ENCODE measurements around the gene PLAC8. TPM values are rescaled to one million over a fixed set of nuclear protein-coding genes. Genes with fewer than 3 reads are reported as not detected.

The PLAC8 gene
- polyA plus RNA-seq, 3 donors: 114 to 626 (median 170) TPM

- H3K9me3 ChIP-seq (replicated peaks in 1 of 2; ENCODE audit: control insufficient read depth in 1 of 2, insufficient read depth in 1 of 2, low read length in 2 of 2): no peaks in the 10 kb centered on the region
- H3K36me3 ChIP-seq (replicated peaks in 1 of 2; ENCODE audit: control insufficient read depth in 1 of 2, insufficient read depth in 2 of 2, low read length in 2 of 2): no peaks in the 10 kb centered on the region
- peaks cover 72 to 82% of the 10 kb centered on the region in 2 donors for H3K4me1 ChIP-seq (ENCODE audit: control insufficient read depth in 1 of 2, insufficient read depth in 2 of 2, low read length in 2 of 2)
- DNase-seq: peak; percentile 76 to 89 (median 87)
- peak overlapping the region in 1 of 3 experiments; percentile 62 for H3K4me3 ChIP-seq (replicated peaks in 1 of 3; ENCODE audit: low read depth in 2 of 3, low read length in 3 of 3)
- no peaks in the 10 kb centered on the region for H3K27me3 ChIP-seq (ENCODE audit: control insufficient read depth in 2 of 2, insufficient read depth in 2 of 2, low read length in 2 of 2)
- H3K9ac ChIP-seq (ENCODE audit: insufficient read depth, low read length, poor library complexity, severe bottlenecking): no peak overlapping the region
- intact Hi-C loops (cut with micrococcal nuclease): no loop called here
- H3K27ac ChIP-seq (ENCODE audit: low read depth in 1 of 2, low read length in 2 of 2): peak overlapping the region; percentile 73 to 80
- Mint-ChIP-seq H3K4me3 (peak overlapping the region; percentile 48 to 59), H3K36me3 (no peaks in the 10 kb centered on the region), H3K9me3 (peaks cover 0 to 4% (median 0%) of the 10 kb centered on the region in 7 donors), H3K4me1 (peaks cover 79% of the 10 kb centered on the region), H3K27me3 (ENCODE audit: low read depth in 3 of 3) (peaks cover 0 to 9% (median 0%) of the 10 kb centered on the region in 3 donors), H3K27ac (peak overlapping the region; percentile 84 to 95 (median 93))
- H3K79me2 ChIP-seq (ENCODE audit: insufficient read depth, low read length): peaks cover 14% of the 10 kb centered on the region
- peak overlapping the region; percentile 55 for H3K4me2 ChIP-seq (replicated peaks; ENCODE audit: extremely low read depth, low read length, poor library complexity, severe bottlenecking)
- TF ChIP-seq CTCF (IDR thresholded peaks at IDR 0.05): no peak
- no peaks in the 10 kb centered on the region for H4K20me1 ChIP-seq (ENCODE audit: insufficient read depth, low read length)
- 0% methylated on average over 1 of the region's 10 CpGs for WGBS (ENCODE audit: insufficient coverage)
- no peak overlapping the region for H2AFZ ChIP-seq (ENCODE audit: insufficient read depth, low read depth, low read length, poor library complexity, severe bottlenecking)
These were observed 9.7 kb upstream of the PLAC8 start for GRCh38 chr4:83124111-83124780.

- H3K27ac Mint-ChIP-seq: peak overlapping the region in 3 of 7 donors; percentile 2 to 57 (median 35)
- no peaks in the 10 kb centered on the region for H4K20me1 ChIP-seq (ENCODE audit: insufficient read depth, low read length)
These were observed 6.7 kb upstream of the PLAC8 start for GRCh38 chr4:83121246-83121645.

More at GRCh38 chr4:83121246-83121645, 6.7 kb upstream of the PLAC8 start:
- no peak for TF ChIP-seq CTCF (IDR thresholded peaks at IDR 0.05)
- Histone ChIP-seq H3K79me2 (ENCODE audit: insufficient read depth, low read length) (peaks cover 26% of the 10 kb centered on the region), H3K27me3 (ENCODE audit: control insufficient read depth in 2 of 2, insufficient read depth in 2 of 2, low read length in 2 of 2) (no peaks in the 10 kb centered on the region), H3K9me3 (replicated peaks in 1 of 2; ENCODE audit: control insufficient read depth in 1 of 2, insufficient read depth in 1 of 2, low read length in 2 of 2) (no peaks in the 10 kb centered on the region), H3K4me1 (ENCODE audit: control insufficient read depth in 1 of 2, insufficient read depth in 2 of 2, low read length in 2 of 2) (peaks cover 65 to 74% of the 10 kb centered on the region in 2 donors), H2AFZ (ENCODE audit: insufficient read depth, low read depth, low read length, poor library complexity, severe bottlenecking) (peak overlapping the region; percentile 22), H3K4me3 (replicated peaks in 1 of 3; ENCODE audit: low read depth in 2 of 3, low read length in 3 of 3) (no peak overlapping the region), H3K36me3 (replicated peaks in 1 of 2; ENCODE audit: control insufficient read depth in 1 of 2, insufficient read depth in 2 of 2, low read length in 2 of 2) (no peaks in the 10 kb centered on the region), H3K4me2 (replicated peaks; ENCODE audit: extremely low read depth, low read length, poor library complexity, severe bottlenecking) (no peak overlapping the region), H3K9ac (ENCODE audit: insufficient read depth, low read length, poor library complexity, severe bottlenecking) (no peak overlapping the region), H3K27ac (ENCODE audit: low read depth in 1 of 2, low read length in 2 of 2) (peak overlapping the region in 1 of 2 donors; percentile 38)
- no peaks in the 10 kb centered on the region for H3K36me3 Mint-ChIP-seq
- no peak for DNase-seq
- peaks cover 0 to 4% (median 0%) of the 10 kb centered on the region in 3 donors for H3K27me3 Mint-ChIP-seq (ENCODE audit: low read depth in 3 of 3)
- WGBS (ENCODE audit: insufficient coverage): 50% methylated on average over 2 of the region's 5 CpGs
- H3K4me3 Mint-ChIP-seq: no peak overlapping the region
- peaks cover 0 to 4% (median 0%) of the 10 kb centered on the region in 7 donors for H3K9me3 Mint-ChIP-seq
- intact Hi-C loops (cut with micrococcal nuclease): no loop called here
- peaks cover 74% of the 10 kb centered on the region for H3K4me1 Mint-ChIP-seq

Data from CD14-positive monocyte (primary cell).